ENCODE data around the gene CTNNA1. TPM values are rescaled to one million over a fixed set of nuclear protein-coding genes. Genes with fewer than 3 reads are reported as not detected.
A peak's percentile ranks its signal among the peaks of the same experiment; 100 is the strongest.

CTNNA1 gene
- total RNA-seq, 3 donors from 2014 or later (not counting 1 experiment from before 2014, with no cell fraction given): 34.4 to 53.0 (median 49.8) TPM

- H3K4me3 ChIP-seq (ENCODE audit: low read length): no peak overlapping the region
- WGBS (ENCODE audit: insufficient coverage): 100% methylated on average over 1 of the region's 1 CpG
- Mint-ChIP-seq H3K4me1 (peaks cover 26 to 28% of the 10 kb centered on the region in 2 donors), H3K9me3 (peaks cover 0 to 3% of the 10 kb centered on the region in 2 donors), H3K27me3 (ENCODE audit: low read depth in 2 of 2) (peaks cover 0 to 8% of the 10 kb centered on the region in 2 donors), H3K4me3 (no peak overlapping the region), H3K36me3 (no peaks in the 10 kb centered on the region), H3K27ac (peak overlapping the region in 1 of 2 donors; percentile 4)
- no peaks in the 10 kb centered on the region for H3K27me3 ChIP-seq (ENCODE audit: control insufficient read depth, insufficient read depth, low read length)
- H3K4me1 ChIP-seq (ENCODE audit: control insufficient read depth, insufficient read depth, low read length): peaks cover 5% of the 10 kb centered on the region
- H3K27ac ChIP-seq (ENCODE audit: low read length): no peak overlapping the region
- intact Hi-C loops (cut with micrococcal nuclease): no loop called here
- TF ChIP-seq CTCF (IDR thresholded peaks at IDR 0.05): no peak
- DNase-seq: no peak
- H3K9me3 ChIP-seq (ENCODE audit: control insufficient read depth, insufficient read depth, low read length): peaks cover 4% of the 10 kb centered on the region
- H3K36me3 ChIP-seq (ENCODE audit: control insufficient read depth, insufficient read depth, low read length): no peaks in the 10 kb centered on the region
- ATAC-seq: no peak
Observed at GRCh38 chr5:138762110-138762509, 8.9 kb downstream of the CTNNA1 start.

GRCh38 chr5:138763037-138763778 is 10.0 kb downstream of the CTNNA1 start:
- Mint-ChIP-seq H3K27me3 (ENCODE audit: low read depth in 2 of 2) (peaks cover 0 to 4% of the 10 kb centered on the region in 2 donors), H3K36me3 (no peaks in the 10 kb centered on the region), H3K9me3 (peaks cover 0 to 3% of the 10 kb centered on the region in 2 donors), H3K27ac (no peak overlapping the region), H3K4me3 (no peak overlapping the region), H3K4me1 (peaks cover 21 to 26% of the 10 kb centered on the region in 2 donors)
- no peak overlapping the region for H3K27ac ChIP-seq (ENCODE audit: low read length)
- H3K36me3 ChIP-seq (ENCODE audit: control insufficient read depth, insufficient read depth, low read length): no peaks in the 10 kb centered on the region
- H3K27me3 ChIP-seq (ENCODE audit: control insufficient read depth, insufficient read depth, low read length): no peaks in the 10 kb centered on the region
- H3K9me3 ChIP-seq (ENCODE audit: control insufficient read depth, insufficient read depth, low read length): peaks cover 4% of the 10 kb centered on the region
- no peak overlapping the region for H3K4me3 ChIP-seq (ENCODE audit: low read length)
- TF ChIP-seq CTCF (IDR thresholded peaks at IDR 0.05): no peak
- no peak for ATAC-seq
- H3K4me1 ChIP-seq (ENCODE audit: control insufficient read depth, insufficient read depth, low read length): peaks cover 5% of the 10 kb centered on the region
- DNase-seq: no peak
- intact Hi-C loops (cut with micrococcal nuclease): no loop called here
- 93% methylated on average over 3 of the region's 3 CpGs for WGBS (ENCODE audit: insufficient coverage)

DNA sequence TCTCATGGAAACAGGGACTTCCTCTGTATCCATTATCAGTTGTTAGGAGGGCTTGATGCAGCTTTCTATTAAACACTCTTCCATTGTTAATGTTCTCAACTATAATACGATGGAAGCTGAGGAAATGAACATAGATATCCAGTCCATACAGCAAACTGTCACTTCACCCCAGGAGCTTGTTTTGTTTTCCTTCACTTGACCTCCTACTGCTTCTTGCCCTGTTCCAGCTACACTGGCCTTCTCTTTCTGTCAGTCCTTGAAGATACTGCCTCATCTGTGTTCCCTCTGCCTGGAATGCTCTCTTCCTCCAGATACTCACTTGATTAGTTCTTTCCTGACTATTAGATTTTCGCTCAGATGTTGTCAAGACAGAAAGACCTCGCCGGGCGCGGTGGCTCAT is 17.1 kb downstream of the CTNNA1 start:
- 96% methylated on average over 6 of the region's 6 CpGs for WGBS (ENCODE audit: insufficient coverage)
- Histone ChIP-seq H3K9me3 (ENCODE audit: control insufficient read depth, insufficient read depth, low read length) (no peaks in the 10 kb centered on the region), H3K27me3 (ENCODE audit: control insufficient read depth, insufficient read depth, low read length) (no peaks in the 10 kb centered on the region), H3K27ac (ENCODE audit: low read length) (no peak overlapping the region), H3K36me3 (ENCODE audit: control insufficient read depth, insufficient read depth, low read length) (no peaks in the 10 kb centered on the region), H3K4me1 (ENCODE audit: control insufficient read depth, insufficient read depth, low read length) (no peaks in the 10 kb centered on the region), H3K4me3 (ENCODE audit: low read length) (no peak overlapping the region)
- no peak for TF ChIP-seq CTCF (IDR thresholded peaks at IDR 0.05)
- intact Hi-C loops (cut with micrococcal nuclease): no loop called here
- Mint-ChIP-seq H3K36me3 (no peaks in the 10 kb centered on the region), H3K9me3 (no peaks in the 10 kb centered on the region), H3K27me3 (ENCODE audit: low read depth in 2 of 2) (peaks cover 0 to 4% of the 10 kb centered on the region in 2 donors), H3K4me1 (peaks cover 6 to 10% of the 10 kb centered on the region in 2 donors), H3K27ac (no peak overlapping the region), H3K4me3 (no peak overlapping the region)
- ATAC-seq (no peak), DNase-seq (no peak)

DNA sequence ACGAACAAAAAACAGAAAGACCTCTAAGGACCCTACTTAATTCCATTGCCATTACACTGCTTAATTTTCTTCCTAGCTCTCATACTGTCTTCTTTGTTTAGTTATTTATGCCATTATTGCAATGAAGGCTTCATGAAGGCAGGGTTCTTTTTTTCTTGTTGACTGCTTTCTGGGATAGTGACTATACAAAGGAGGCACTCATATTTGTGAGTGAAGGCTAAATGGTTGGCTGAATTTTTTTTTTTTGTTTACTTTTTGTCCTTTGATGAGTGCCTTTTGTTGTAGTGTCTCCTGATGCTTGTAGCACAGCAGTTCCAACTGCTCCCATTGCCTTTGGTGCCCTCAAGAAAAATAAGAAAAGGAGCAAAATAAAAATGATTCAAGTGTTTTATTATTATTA is 17.8 kb downstream of the CTNNA1 start:
- Mint-ChIP-seq H3K9me3 (no peaks in the 10 kb centered on the region), H3K4me1 (peaks cover 4 to 8% of the 10 kb centered on the region in 2 donors), H3K36me3 (no peaks in the 10 kb centered on the region), H3K27ac (no peak overlapping the region), H3K27me3 (ENCODE audit: low read depth in 2 of 2) (peaks cover 0 to 2% of the 10 kb centered on the region in 2 donors), H3K4me3 (no peak overlapping the region)
- DNase-seq: no peak
- no peak for TF ChIP-seq CTCF (IDR thresholded peaks at IDR 0.05)
- no peaks in the 10 kb centered on the region for H3K9me3 ChIP-seq (ENCODE audit: control insufficient read depth, insufficient read depth, low read length)
- no peaks in the 10 kb centered on the region for H3K27me3 ChIP-seq (ENCODE audit: control insufficient read depth, insufficient read depth, low read length)
- no peaks in the 10 kb centered on the region for H3K36me3 ChIP-seq (ENCODE audit: control insufficient read depth, insufficient read depth, low read length)
- no CpG with 5 or more reads among the region's 1 CpG for WGBS (ENCODE audit: insufficient coverage)
- H3K27ac ChIP-seq (ENCODE audit: low read length): no peak overlapping the region
- H3K4me3 ChIP-seq (ENCODE audit: low read length): no peak overlapping the region
- intact Hi-C loops (cut with micrococcal nuclease): no loop called here
- no peak for ATAC-seq
- H3K4me1 ChIP-seq (ENCODE audit: control insufficient read depth, insufficient read depth, low read length): no peaks in the 10 kb centered on the region

Measured in natural killer cell (primary cell).